ENCODE data around the gene SUSD6. TPM values are rescaled to one million over a fixed set of nuclear protein-coding genes. Genes with fewer than 3 reads are reported as not detected.
"Not testable (repeated sequence)": the region's sequence is repeated elsewhere in the genome, so short reads cannot be mapped to it uniquely, and the experiment has no call there.

The SUSD6 gene
- total RNA-seq, 2 donors from 2014 or later = 24.6 to 25.1 TPM

GRCh38 chr14:69696204-69696527 is 84.8 kb downstream of the SUSD6 start:
- no peaks in the 10 kb centered on the region for H3K36me3 ChIP-seq (replicated peaks in 1 of 2; ENCODE audit: insufficient read depth in 1 of 2, low read depth in 2 of 2)
- peak overlapping the region; percentile 85 to 91 (median 86) for H3K27ac ChIP-seq
- H3K9me3 ChIP-seq = no peaks in the 10 kb centered on the region
- no peak overlapping the region for H3K4me3 ChIP-seq
- H3K27me3 ChIP-seq = no peaks in the 10 kb centered on the region
- H3K4me1 ChIP-seq = peaks cover 88% of the 10 kb centered on the region
- intact Hi-C loops (cut with DNase I) = no loop called here
- no peak for DNase-seq
- TF ChIP-seq CTCF (IDR thresholded peaks at IDR 0.05) = no peak
- TF ChIP-seq POLR2A (IDR thresholded peaks at IDR 0.05) = no peak
- no peak for ATAC-seq

DNA sequence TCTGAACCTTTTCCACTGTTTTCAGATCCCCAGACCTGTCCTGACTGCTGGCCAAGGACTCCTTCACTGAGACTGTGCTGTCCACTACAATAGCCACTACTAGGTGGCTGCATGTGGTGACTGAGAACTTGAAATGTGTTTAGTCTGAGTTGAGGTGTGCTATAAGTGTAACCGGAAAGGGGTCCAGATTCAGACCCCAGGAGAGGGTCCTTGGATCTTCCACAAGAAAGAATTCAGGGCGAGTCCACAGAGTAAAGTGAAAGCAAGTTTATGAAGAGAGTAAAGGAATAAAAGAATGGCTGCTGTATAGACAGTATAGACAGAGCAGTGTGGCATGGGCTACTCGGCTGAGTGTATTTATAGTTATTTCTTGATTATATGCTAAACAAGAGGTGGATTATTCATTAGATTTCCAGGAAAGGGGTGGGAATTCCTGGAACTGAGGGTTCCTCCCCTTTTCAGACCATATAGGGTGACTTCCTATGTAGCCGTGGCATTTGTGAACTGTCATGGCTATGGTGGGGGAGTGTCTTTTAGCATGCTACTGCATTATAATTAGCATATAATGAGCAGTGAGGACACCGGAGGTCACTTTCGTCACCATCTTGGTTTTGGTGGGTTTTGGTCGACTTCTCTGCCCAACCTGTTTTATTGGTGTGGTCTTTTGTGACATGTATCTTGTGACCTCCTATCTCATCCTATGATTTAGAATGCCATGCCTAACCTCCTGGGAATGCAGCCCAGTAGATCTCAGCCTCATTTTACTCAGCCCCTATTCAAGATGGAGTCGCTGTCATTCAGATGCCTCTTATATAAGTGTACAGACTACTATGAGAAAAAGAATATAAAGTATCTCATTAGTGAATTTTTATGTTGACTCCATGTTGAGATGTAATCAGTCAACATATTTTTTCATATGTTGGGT is 85.5 kb downstream of the SUSD6 start:
- ATAC-seq = no peak
- peak overlapping the region; percentile 27 to 91 (median 85) for H3K27ac ChIP-seq
- no peaks in the 10 kb centered on the region for H3K27me3 ChIP-seq
- H3K4me3 ChIP-seq = no peak overlapping the region
- 77 to 79% methylated on average over 8 of the region's 8 CpGs for WGBS, 2 donors
- H3K4me1 ChIP-seq = peaks cover 95% of the 10 kb centered on the region
- no peaks in the 10 kb centered on the region for H3K9me3 ChIP-seq
- intact Hi-C loops (cut with DNase I) = no loop called here
- no peak for TF ChIP-seq CTCF (IDR thresholded peaks at IDR 0.05)
- TF ChIP-seq POLR2A (IDR thresholded peaks at IDR 0.05) = peak in 1 of 3 donors; percentile 29
- DNase-seq = no peak
- H3K36me3 ChIP-seq (replicated peaks in 1 of 2; ENCODE audit: insufficient read depth in 1 of 2, low read depth in 2 of 2) = no peaks in the 10 kb centered on the region

- no peaks in the 10 kb centered on the region for H3K27me3 ChIP-seq
- H3K4me3 ChIP-seq = no peak overlapping the region
- intact Hi-C loops (cut with DNase I) = no loop called here
- ATAC-seq = no peak
- H3K27ac ChIP-seq = peak overlapping the region in 3 of 4 donors; percentile 55 to 91 (median 85)
- 92 to 93% methylated on average over 3 of the region's 3 CpGs for WGBS, 2 donors
- no peak for DNase-seq
- no peaks in the 10 kb centered on the region for H3K9me3 ChIP-seq
- TF ChIP-seq CTCF (IDR thresholded peaks at IDR 0.05) (no peak), POLR2A (IDR thresholded peaks at IDR 0.05) (no peak)
- H3K36me3 ChIP-seq (replicated peaks in 1 of 2; ENCODE audit: insufficient read depth in 1 of 2, low read depth in 2 of 2) = no peaks in the 10 kb centered on the region
- peaks cover 98% of the 10 kb centered on the region for H3K4me1 ChIP-seq
Observed at GRCh38 chr14:69698572-69698971, 87.2 kb downstream of the SUSD6 start.

GRCh38 chr14:69699243-69699642 is 87.8 kb downstream of the SUSD6 start:
- H3K36me3 ChIP-seq (replicated peaks in 1 of 2; ENCODE audit: insufficient read depth in 1 of 2, low read depth in 2 of 2); intact Hi-C loops (cut with DNase I); H3K4me3 ChIP-seq; H3K9me3 ChIP-seq; DNase-seq; ATAC-seq; H3K27me3 ChIP-seq: not testable (repeated sequence)
- Histone ChIP-seq H3K4me1 (peaks cover 92% of the 10 kb centered on the region), H3K27ac (peak overlapping the region in 3 of 4 donors; percentile 24 to 71 (median 50))
- 95 to 98% methylated on average over 6 of the region's 6 CpGs for WGBS, 2 donors

DNA sequence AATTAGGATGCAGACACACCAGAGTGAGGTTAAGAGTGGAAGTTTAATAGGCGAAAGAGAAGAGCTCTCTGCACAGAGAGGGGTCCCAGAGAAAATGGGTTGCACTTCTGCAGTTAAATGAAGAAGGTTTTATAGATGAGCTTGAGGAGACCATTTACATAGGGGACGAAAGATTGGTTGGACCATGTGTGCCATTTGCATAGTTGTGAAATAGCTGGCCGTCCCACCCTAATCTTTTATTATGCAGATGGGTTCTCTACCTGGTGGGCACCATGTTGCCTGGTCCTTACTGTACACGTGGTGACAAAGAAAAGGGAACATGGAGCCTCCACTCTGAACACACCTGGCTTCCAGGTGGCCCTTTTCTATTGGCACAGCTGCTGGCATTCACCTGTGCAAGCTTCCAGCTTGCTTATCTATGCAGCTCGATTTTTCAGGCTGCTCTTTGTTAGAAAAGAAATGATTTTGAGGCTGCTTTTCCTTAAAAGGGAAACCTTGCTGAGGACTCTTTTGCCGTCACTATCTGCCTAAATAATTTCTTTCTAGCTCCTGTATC is 88.4 kb downstream of the SUSD6 start:
- peak; percentile 80 to 89 (median 84) for DNase-seq
- no peaks in the 10 kb centered on the region for H3K36me3 ChIP-seq (replicated peaks in 1 of 2; ENCODE audit: insufficient read depth in 1 of 2, low read depth in 2 of 2)
- intact Hi-C loops (cut with DNase I) = no loop called here
- peaks cover 86% of the 10 kb centered on the region for H3K4me1 ChIP-seq
- no peak for TF ChIP-seq POLR2A (IDR thresholded peaks at IDR 0.05)
- no peak for TF ChIP-seq CTCF (IDR thresholded peaks at IDR 0.05)
- H3K27me3 ChIP-seq = no peaks in the 10 kb centered on the region
- H3K27ac ChIP-seq = peak overlapping the region; percentile 24 to 71 (median 60)
- no peak overlapping the region for H3K4me3 ChIP-seq
- ATAC-seq = peak; percentile 66
- H3K9me3 ChIP-seq = no peaks in the 10 kb centered on the region
- 44 to 45% methylated on average over 6 of the region's 6 CpGs for WGBS, 2 donors
